Neuronal stem cell (in vitro differentiated cells): Measurements from ENCODE around the gene BCAS3.
A peak's percentile ranks its signal among the peaks of the same experiment; 100 is the strongest.

Source experiments
- DNase-seq: peaks from one replicate; pipeline ENCODE4 v3.0.0-alpha.2; 2013; ENCODE audit warnings: low spot score
- H2AFZ ChIP-seq: one replicate; pipeline ENCODE4 v1.6.1; 2013; ENCODE audit warnings: mild to moderate bottlenecking, low read length, inconsistent platforms
- H2AK5ac ChIP-seq: 2 replicates; pipeline ENCODE4 v1.6.1; 2013; ENCODE audit warnings: low read depth, mild to moderate bottlenecking, inconsistent platforms, low read length, moderate library complexity, mixed read lengths
- H2BK120ac ChIP-seq: 2 replicates; pipeline ENCODE4 v1.6.1; 2013; ENCODE audit warnings: low read depth, mild to moderate bottlenecking, inconsistent platforms, low read length, moderate library complexity, mixed read lengths
- H2BK12ac ChIP-seq: one replicate; pipeline ENCODE4 v1.6.1; 2013; ENCODE audit warnings: low read length, inconsistent platforms
- H2BK15ac ChIP-seq: 2 replicates; pipeline ENCODE4 v1.6.1; 2013; ENCODE audit warnings: mild to moderate bottlenecking, low read length, inconsistent platforms, mixed read lengths
- H2BK5ac ChIP-seq: one replicate; pipeline ENCODE4 v1.6.1; 2013; ENCODE audit warnings: inconsistent platforms, mild to moderate bottlenecking, low read length, moderate library complexity
- H3K14ac ChIP-seq: one replicate; pipeline ENCODE4 v1.6.1; 2013; ENCODE audit warnings: low read length, inconsistent platforms
- H3K18ac ChIP-seq: 2 replicates; pipeline ENCODE4 v1.6.1; 2013; ENCODE audit warnings: low read length, inconsistent platforms
- H3K23ac ChIP-seq: 2 replicates; pipeline ENCODE4 v1.6.1; 2013; ENCODE audit warnings: low read depth, mild to moderate bottlenecking, mixed read lengths, low read length, inconsistent platforms; ENCODE audit not compliant: poor library complexity
- H3K27ac ChIP-seq: replicated peaks from 3 replicates; pipeline ENCODE4 v1.5.1; 2013; ENCODE audit warnings: low read length, inconsistent platforms
- H3K27me3 ChIP-seq, 3 experiments: 2 replicates each; pipeline ENCODE4 v1.6.1; 2013; ENCODE audit warnings: low read length in 3 of 3, mild to moderate bottlenecking in 2 of 3, inconsistent platforms in 1 of 3, low read depth in 1 of 3, mixed read lengths in 1 of 3, moderate library complexity in 1 of 3; ENCODE audit not compliant: control insufficient read depth in 3 of 3, insufficient read depth in 3 of 3
- H3K36me3 ChIP-seq, 2 donors: replicated peaks in 1 of 2; 2 replicates each; pipeline ENCODE4 v1.6.1; 2013; ENCODE audit warnings: low read length in 2 of 2; ENCODE audit not compliant: control insufficient read depth in 2 of 2, insufficient read depth in 2 of 2
- H3K4ac ChIP-seq: 2 replicates; pipeline ENCODE4 v1.6.1; 2013; ENCODE audit warnings: inconsistent platforms, mild to moderate bottlenecking, low read length, moderate library complexity
- H3K4me1 ChIP-seq, 2 donors: 1 replicate in 1 of 2; 2 replicates in 1 of 2; pipeline ENCODE4 v1.6.1; 2013; ENCODE audit warnings: low read length in 2 of 2, low read depth in 1 of 2; ENCODE audit not compliant: control insufficient read depth in 2 of 2, insufficient read depth in 1 of 2
- H3K4me2 ChIP-seq: one replicate; pipeline ENCODE4 v1.6.1; 2013; ENCODE audit warnings: mild to moderate bottlenecking, low read length, inconsistent platforms; ENCODE audit not compliant: insufficient read depth, poor library complexity, severe bottlenecking
- H3K4me3 ChIP-seq, 2 donors: 2 replicates each; pipeline ENCODE4 v1.5.1; 2013; ENCODE audit warnings: low read length in 2 of 2, mild to moderate bottlenecking in 2 of 2, inconsistent platforms in 1 of 2, moderate library complexity in 1 of 2
- H3K79me1 ChIP-seq: one replicate; pipeline ENCODE4 v1.6.1; 2013; ENCODE audit warnings: low read depth, mild to moderate bottlenecking, inconsistent platforms, low read length, moderate library complexity
- H3K9ac ChIP-seq: one replicate; pipeline ENCODE4 v1.6.1; 2013; ENCODE audit warnings: mild to moderate bottlenecking, low read depth, low read length, inconsistent platforms; ENCODE audit not compliant: poor library complexity
- H3K9me3 ChIP-seq, 2 donors: replicated peaks in 1 of 2; 2 replicates each; pipeline versions ENCODE3 to v1.6.1; 2013; ENCODE audit warnings: low read length in 2 of 2, mild to moderate bottlenecking in 2 of 2, inconsistent platforms in 1 of 2, low read depth in 1 of 2, mixed read lengths in 1 of 2, moderate library complexity in 1 of 2; ENCODE audit not compliant: control insufficient read depth in 2 of 2, insufficient read depth in 1 of 2
- H4K8ac ChIP-seq: one replicate; pipeline ENCODE4 v1.6.1; 2013; ENCODE audit warnings: low read depth, mild to moderate bottlenecking, inconsistent platforms, low read length, moderate library complexity
- H4K91ac ChIP-seq: one replicate; pipeline ENCODE4 v1.6.1; 2013; ENCODE audit warnings: low read length, low read depth, mild to moderate bottlenecking, inconsistent platforms; ENCODE audit not compliant: poor library complexity
- WGBS, 2 donors: extraction: QIAGEN DNeasy Blood & Tissue Kit; methylation state at CpG; one replicate each; pipeline ENCODE4 v1.1.7; 2013; ENCODE audit warnings: missing lambda C conversion rate in 2 of 2, mixed read lengths in 1 of 2; ENCODE audit not compliant: insufficient read length in 2 of 2, insufficient replicate concordance in 1 of 2; ENCODE audit errors: extremely low coverage in 2 of 2; 5-methylcytosine and 5-hydroxymethylcytosine counted together

Gene BCAS3

GRCh38 chr17:61284174-61284573 is 606.5 kb downstream of the BCAS3 start:
- no peak for DNase-seq

GRCh38 chr17:61284746-61285145 is 607.1 kb downstream of the BCAS3 start:
- Histone ChIP-seq H3K79me1 (no peaks in the 10 kb centered on the region), H4K91ac (no peak overlapping the region), H3K14ac (no peak overlapping the region), H2BK120ac (no peak overlapping the region), H3K9ac (no peak overlapping the region), H4K8ac (no peak overlapping the region), H3K27me3 (no peaks in the 10 kb centered on the region), H3K27ac (no peak overlapping the region), H3K18ac (no peak overlapping the region), H3K4me1 (peaks cover 9 to 10% of the 10 kb centered on the region in 2 donors), H2AK5ac (no peak overlapping the region), H3K36me3 (no peaks in the 10 kb centered on the region), H3K4ac (no peak overlapping the region), H3K23ac (no peak overlapping the region), H2AFZ (no peak overlapping the region), H2BK12ac (no peak overlapping the region), H3K4me2 (no peak overlapping the region), H3K9me3 (no peaks in the 10 kb centered on the region), H2BK15ac (no peak overlapping the region), H3K4me3 (no peak overlapping the region), H2BK5ac (no peak overlapping the region)
- WGBS, 2 donors: no CpG with 5 or more reads among the region's 1 CpG
- DNase-seq: no peak

More at GRCh38 chr17:61284174-61284573, 606.5 kb downstream of the BCAS3 start:
- no peak overlapping the region for H3K4me3 ChIP-seq
- H3K4ac ChIP-seq: no peak overlapping the region
- no peak overlapping the region for H4K91ac ChIP-seq
- no peaks in the 10 kb centered on the region for H3K9me3 ChIP-seq
- no peak overlapping the region for H3K9ac ChIP-seq
- H3K23ac ChIP-seq: no peak overlapping the region
- no peak overlapping the region for H3K18ac ChIP-seq
- H3K36me3 ChIP-seq: no peaks in the 10 kb centered on the region
- WGBS, 2 donors: no CpG with 5 or more reads among the region's 10 CpGs
- no peak overlapping the region for H3K27ac ChIP-seq
- H2AFZ ChIP-seq: no peak overlapping the region
- H2BK15ac ChIP-seq: no peak overlapping the region
- H3K27me3 ChIP-seq: no peaks in the 10 kb centered on the region
- H2BK12ac ChIP-seq: no peak overlapping the region
- H2BK5ac ChIP-seq: no peak overlapping the region
- peaks cover 9 to 10% of the 10 kb centered on the region in 2 donors for H3K4me1 ChIP-seq
- no peak overlapping the region for H3K4me2 ChIP-seq
- H3K79me1 ChIP-seq: no peaks in the 10 kb centered on the region
- no peak overlapping the region for H3K14ac ChIP-seq
- H2BK120ac ChIP-seq: no peak overlapping the region
- no peak overlapping the region for H2AK5ac ChIP-seq
- H4K8ac ChIP-seq: no peak overlapping the region

GRCh38 chr17:61285526-61286320 is 608.1 kb downstream of the BCAS3 start:
- H2BK5ac ChIP-seq: no peak overlapping the region
- no peak overlapping the region for H2AK5ac ChIP-seq
- H3K9me3 ChIP-seq: no peaks in the 10 kb centered on the region
- H3K9ac ChIP-seq: no peak overlapping the region
- H3K4ac ChIP-seq: no peak overlapping the region
- H3K18ac ChIP-seq: no peak overlapping the region
- no peak overlapping the region for H3K4me2 ChIP-seq
- H2BK120ac ChIP-seq: no peak overlapping the region
- H3K4me1 ChIP-seq: peaks cover 9 to 10% of the 10 kb centered on the region in 2 donors
- WGBS, 2 donors: no CpG with 5 or more reads among the region's 11 CpGs
- no peak overlapping the region for H4K91ac ChIP-seq
- no peak overlapping the region for H4K8ac ChIP-seq
- no peaks in the 10 kb centered on the region for H3K36me3 ChIP-seq
- H3K27ac ChIP-seq: no peak overlapping the region
- no peaks in the 10 kb centered on the region for H3K79me1 ChIP-seq
- H3K27me3 ChIP-seq: no peaks in the 10 kb centered on the region
- no peak overlapping the region for H2BK15ac ChIP-seq
- no peak overlapping the region for H3K4me3 ChIP-seq
- no peak overlapping the region for H2AFZ ChIP-seq
- no peak overlapping the region for H3K23ac ChIP-seq
- no peak overlapping the region for H2BK12ac ChIP-seq
- H3K14ac ChIP-seq: no peak overlapping the region
- DNase-seq: no peak

- Histone ChIP-seq H3K4ac (no peak overlapping the region), H4K8ac (no peak overlapping the region), H3K27me3 (no peaks in the 10 kb centered on the region), H3K36me3 (no peaks in the 10 kb centered on the region), H2BK120ac (no peak overlapping the region), H3K4me1 (peaks cover 9 to 10% of the 10 kb centered on the region in 2 donors), H3K4me3 (no peak overlapping the region), H2BK5ac (no peak overlapping the region), H3K23ac (no peak overlapping the region), H3K9ac (no peak overlapping the region), H3K27ac (no peak overlapping the region), H3K79me1 (no peaks in the 10 kb centered on the region), H4K91ac (no peak overlapping the region), H2AFZ (no peak overlapping the region), H3K9me3 (no peaks in the 10 kb centered on the region), H3K4me2 (no peak overlapping the region), H2BK12ac (no peak overlapping the region), H3K18ac (no peak overlapping the region), H2AK5ac (peak overlapping the region; percentile 6), H3K14ac (no peak overlapping the region), H2BK15ac (no peak overlapping the region)
- WGBS, 2 donors: no CpG with 5 or more reads among the region's 9 CpGs
- no peak for DNase-seq
Observed at GRCh38 chr17:61286449-61286848, 608.8 kb downstream of the BCAS3 start.
